Liver (tissue), 9 donors: Measurements from ENCODE around the gene TRAFD1. TPM values are rescaled to one million over a fixed set of nuclear protein-coding genes. Genes with fewer than 3 reads are reported as not detected.

ENCODE experiments used
- DNase-seq: peaks from one replicate; pipeline ENCODE4 v3.0.0-alpha.2; 2017; ENCODE audit warnings: low spot score
- H3K27ac ChIP-seq, 2 donors: one replicate each; pipeline ENCODE4 v1.7.0; 2013; ENCODE audit warnings: inconsistent platforms in 2 of 2, low read length in 2 of 2, control low read depth in 1 of 2, low read depth in 1 of 2, mild to moderate bottlenecking in 1 of 2
- H3K27me3 ChIP-seq, 4 donors: one replicate each; pipeline versions ENCODE4 v1.6.1 to v1.7.0; 2013; ENCODE audit warnings: low read length in 3 of 4, inconsistent platforms in 1 of 4, mild to moderate bottlenecking in 1 of 4, moderate library complexity in 1 of 4; ENCODE audit not compliant: control insufficient read depth in 4 of 4, insufficient read depth in 4 of 4
- H3K36me3 ChIP-seq, 4 donors: one replicate each; pipeline versions ENCODE4 v1.6.1 to v1.7.0; 2013; ENCODE audit warnings: low read length in 3 of 4, mild to moderate bottlenecking in 3 of 4, low read depth in 1 of 4, moderate library complexity in 1 of 4; ENCODE audit not compliant: control insufficient read depth in 4 of 4, insufficient read depth in 3 of 4
- H3K4me1 ChIP-seq, 4 donors: one replicate each; pipeline versions ENCODE4 v1.6.1 to v1.7.0; 2013; ENCODE audit warnings: low read length in 3 of 4, mild to moderate bottlenecking in 3 of 4, moderate library complexity in 1 of 4; ENCODE audit not compliant: control insufficient read depth in 4 of 4, insufficient read depth in 4 of 4
- H3K4me3 ChIP-seq, 3 donors: one replicate each; pipeline versions ENCODE4 v1.6.1 to v1.7.0; 2013; ENCODE audit warnings: low read length in 3 of 3, control low read depth in 1 of 3, low read depth in 1 of 3, mild to moderate bottlenecking in 1 of 3
- H3K9ac ChIP-seq, 2 donors: one replicate each; pipeline ENCODE4 v1.7.0; 2013; ENCODE audit warnings: low read length in 2 of 2, mild to moderate bottlenecking in 2 of 2, moderate library complexity in 2 of 2, control low read depth in 1 of 2, low read depth in 1 of 2
- H3K9me3 ChIP-seq, 4 donors: one replicate each; pipeline versions ENCODE4 v1.6.1 to v1.7.0; 2013; ENCODE audit warnings: low read length in 3 of 4; ENCODE audit not compliant: control insufficient read depth in 4 of 4
- ATF3 ChIP-seq: IDR thresholded peaks from 2 replicates; pipeline ENCODE4 v1.6.1; 2016; ENCODE audit warnings: antibody characterized with exemption
- CTCF ChIP-seq: fragments of 150-350 bp; IDR thresholded peaks from 2 replicates; pipeline ENCODE4 v1.5.1; 2017; ENCODE audit warnings: improper control_type of control experiment, low read depth, low read length; ENCODE audit not compliant: missing input control
- EGR1 ChIP-seq, 2 donors: IDR thresholded peaks; 2 replicates each; pipeline ENCODE4 v1.6.1; 2016 to 2018; ENCODE audit warnings: antibody characterized with exemption in 2 of 2, low read depth in 2 of 2
- FOXA1 ChIP-seq: IDR thresholded peaks from 2 replicates; pipeline ENCODE4 v1.6.1; 2016; ENCODE audit warnings: antibody characterized with exemption
- FOXA2 ChIP-seq: IDR thresholded peaks from 2 replicates; pipeline ENCODE4 v1.6.1; 2016; ENCODE audit warnings: antibody characterized with exemption
- GABPA ChIP-seq, 2 donors: IDR thresholded peaks in 1 of 2; conservative IDR thresholded peaks in 1 of 2; 2 replicates each; pipeline ENCODE4 v1.6.1; 2016; ENCODE audit warnings: antibody characterized with exemption in 2 of 2, mild to moderate bottlenecking in 1 of 2, moderate library complexity in 1 of 2
- HNF4A ChIP-seq, 2 donors: conservative IDR thresholded peaks; 2 replicates each; pipeline ENCODE4 v1.6.1; 2016; ENCODE audit warnings: antibody characterized with exemption in 2 of 2, mild to moderate bottlenecking in 2 of 2
- HNF4G ChIP-seq: IDR thresholded peaks from 2 replicates; pipeline ENCODE4 v1.6.1; 2016; ENCODE audit warnings: antibody characterized with exemption
- JUND ChIP-seq, 2 donors: IDR thresholded peaks; 2 replicates each; pipeline ENCODE4 v1.6.1; 2016; ENCODE audit warnings: antibody characterized with exemption in 2 of 2
- MAX ChIP-seq: IDR thresholded peaks from 2 replicates; pipeline ENCODE4 v1.6.1; 2016; ENCODE audit warnings: antibody characterized with exemption
- NR2F2 ChIP-seq: IDR thresholded peaks from 2 replicates; pipeline ENCODE4 v1.6.1; 2016; ENCODE audit warnings: antibody characterized with exemption
- RAD21 ChIP-seq, 2 donors: IDR thresholded peaks; 2 replicates each; pipeline ENCODE4 v1.6.1; 2016; ENCODE audit warnings: antibody characterized with exemption in 2 of 2, mild to moderate bottlenecking in 2 of 2
- REST ChIP-seq: IDR thresholded peaks from 2 replicates; pipeline ENCODE4 v1.6.1; 2016; ENCODE audit warnings: antibody characterized with exemption, mild to moderate bottlenecking
- RXRA ChIP-seq, 2 donors: IDR thresholded peaks; 2 replicates each; pipeline ENCODE4 v1.6.1; 2017 to 2018; ENCODE audit warnings: antibody characterized with exemption in 2 of 2, mild to moderate bottlenecking in 1 of 2
- SP1 ChIP-seq: IDR thresholded peaks from 2 replicates; pipeline ENCODE4 v1.6.1; 2018; ENCODE audit warnings: antibody characterized with exemption, mild to moderate bottlenecking
- TAF1 ChIP-seq: conservative IDR thresholded peaks from 2 replicates; pipeline ENCODE4 v1.6.1; 2016; ENCODE audit warnings: antibody characterized with exemption, mild to moderate bottlenecking
- YY1 ChIP-seq: IDR thresholded peaks from 2 replicates; pipeline ENCODE4 v1.6.1; 2016; ENCODE audit warnings: antibody characterized with exemption, mild to moderate bottlenecking
- ZBTB33 ChIP-seq: IDR thresholded peaks from 2 replicates; pipeline ENCODE4 v1.6.1; 2016; ENCODE audit warnings: antibody characterized with exemption
- WGBS: extraction: QIAGEN DNeasy Blood & Tissue Kit; methylation state at CpG from one replicate; pipeline ENCODE4 v1.1.7; 2013; 5-methylcytosine and 5-hydroxymethylcytosine counted together
- polyA plus RNA-seq, 2 donors: library from polyadenylated mRNA; stranded (reverse) in 1 of 2; unstranded in 1 of 2; fragments of 200-250 nt in 1 of 2; fragments of >200 nt in 1 of 2; fragmentation: Nextera tagmentation in 1 of 2; extraction: Ambion mirVana in 1 of 2; gene quantifications; one replicate each; pipeline versions ENCODE4 v1.2.1 to v1.2.3, GENCODE V29; 2013 to 2015
- total RNA-seq, 2 donors: library from RNA; depleted of rRNA; stranded (reverse); fragments of >200 nt; gene quantifications; one replicate each; pipeline ENCODE4 v1.2.3, GENCODE V29; 2014
- donor health status: healthy.
- donor health status: healthy.
- donor health status: healthy.
- donor health status: healthy.
- donor health status: healthy.

TRAFD1 gene
- total and polyA plus RNA-seq, 4 donors, result 7.0 to 19.3 (median 13.2) TPM

- peaks cover 11 to 61% (median 23%) of the 10 kb centered on the region in 4 donors for H3K36me3 ChIP-seq
- TF ChIP-seq ATF3, result no peak
- no peak for TF ChIP-seq YY1
- no peak for TF ChIP-seq GABPA (IDR thresholded peaks at IDR 0.05 in 1 of 2, conservative IDR thresholded peaks at IDR 0.05 in 1 of 2)
- TF ChIP-seq ZBTB33, result no peak
- H3K27me3 ChIP-seq, result no peaks in the 10 kb centered on the region
- H3K4me3 ChIP-seq, result no peak overlapping the region
- H3K9ac ChIP-seq, result no peak overlapping the region
- DNase-seq, result no peak
- no peaks in the 10 kb centered on the region for H3K9me3 ChIP-seq
- H3K4me1 ChIP-seq, result no peaks in the 10 kb centered on the region
- H3K27ac ChIP-seq, result no peak overlapping the region
- 97% methylated on average over 26 of the region's 26 CpGs for WGBS
Observed at GRCh38 chr12:112164011-112164660, 38.8 kb downstream of the TRAFD1 start.

GRCh38 chr12:112165624-112166023 lies 40.3 kb downstream of the TRAFD1 start:
- no peak overlapping the region for H3K27ac ChIP-seq
- H3K9me3 ChIP-seq, result no peaks in the 10 kb centered on the region
- H3K36me3 ChIP-seq, result peaks cover 7 to 58% (median 13%) of the 10 kb centered on the region in 4 donors
- DNase-seq, result no peak
- H3K4me1 ChIP-seq, result no peaks in the 10 kb centered on the region
- H3K27me3 ChIP-seq, result no peaks in the 10 kb centered on the region
- TF ChIP-seq RXRA (IDR thresholded peaks at IDR 0.05), result no peak
- TF ChIP-seq HNF4A (conservative IDR thresholded peaks at IDR 0.05), result no peak
- TF ChIP-seq REST, result no peak
- TF ChIP-seq FOXA1, result no peak
- TF ChIP-seq GABPA (IDR thresholded peaks at IDR 0.05 in 1 of 2, conservative IDR thresholded peaks at IDR 0.05 in 1 of 2), result no peak
- no peak for TF ChIP-seq TAF1
- no peak for TF ChIP-seq YY1
- no peak for TF ChIP-seq SP1
- TF ChIP-seq EGR1 (IDR thresholded peaks at IDR 0.05; ENCODE audit: low read depth in 2 of 2), result no peak
- TF ChIP-seq JUND (IDR thresholded peaks at IDR 0.05), result no peak
- no peak for TF ChIP-seq CTCF
- no peak for TF ChIP-seq RAD21 (IDR thresholded peaks at IDR 0.05)
- no peak for TF ChIP-seq MAX
- TF ChIP-seq HNF4G, result no peak
- no peak for TF ChIP-seq ZBTB33
- no peak for TF ChIP-seq ATF3
- no peak for TF ChIP-seq NR2F2
- TF ChIP-seq FOXA2, result no peak
- no peak overlapping the region for H3K9ac ChIP-seq
- 98% methylated on average over 13 of the region's 13 CpGs for WGBS
- no peak overlapping the region for H3K4me3 ChIP-seq
